GM12873 (cell line): ENCODE measurements around the gene CGN.

Source experiments
- CTCF ChIP-seq: IDR thresholded peaks from 2 replicates; pipeline ENCODE4 v1.5.1; 2012; ENCODE audit warnings: low read depth, mild to moderate bottlenecking, moderate library complexity, low read length, control low read depth; ENCODE audit not compliant: insufficient read depth; ENCODE audit errors: missing control alignments

Gene CGN

GRCh38 chr1:151577173-151577572 lies 66.0 kb downstream of the CGN start:
- no peak for TF ChIP-seq CTCF

DNA sequence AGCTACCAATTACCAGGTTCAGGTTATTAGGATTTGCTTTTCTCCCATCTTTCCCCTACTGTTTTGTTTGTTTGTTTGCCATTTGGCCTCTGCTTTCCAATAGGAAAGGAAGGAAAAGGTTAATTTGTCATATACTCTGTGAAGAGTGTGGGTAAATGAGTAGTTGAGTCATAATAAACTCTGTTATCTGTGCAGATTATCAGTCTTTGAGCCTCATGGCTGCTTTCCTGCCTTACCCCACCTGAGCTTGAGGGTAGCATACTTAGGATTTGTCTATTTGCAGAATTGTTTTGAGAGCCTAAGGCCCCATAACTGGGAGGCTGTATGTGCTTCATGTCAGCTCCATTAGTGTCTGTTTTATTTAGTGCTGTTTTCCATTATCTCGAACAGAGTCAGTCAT lies 67.8 kb downstream of the CGN start:
- TF ChIP-seq CTCF = no peak

DNA sequence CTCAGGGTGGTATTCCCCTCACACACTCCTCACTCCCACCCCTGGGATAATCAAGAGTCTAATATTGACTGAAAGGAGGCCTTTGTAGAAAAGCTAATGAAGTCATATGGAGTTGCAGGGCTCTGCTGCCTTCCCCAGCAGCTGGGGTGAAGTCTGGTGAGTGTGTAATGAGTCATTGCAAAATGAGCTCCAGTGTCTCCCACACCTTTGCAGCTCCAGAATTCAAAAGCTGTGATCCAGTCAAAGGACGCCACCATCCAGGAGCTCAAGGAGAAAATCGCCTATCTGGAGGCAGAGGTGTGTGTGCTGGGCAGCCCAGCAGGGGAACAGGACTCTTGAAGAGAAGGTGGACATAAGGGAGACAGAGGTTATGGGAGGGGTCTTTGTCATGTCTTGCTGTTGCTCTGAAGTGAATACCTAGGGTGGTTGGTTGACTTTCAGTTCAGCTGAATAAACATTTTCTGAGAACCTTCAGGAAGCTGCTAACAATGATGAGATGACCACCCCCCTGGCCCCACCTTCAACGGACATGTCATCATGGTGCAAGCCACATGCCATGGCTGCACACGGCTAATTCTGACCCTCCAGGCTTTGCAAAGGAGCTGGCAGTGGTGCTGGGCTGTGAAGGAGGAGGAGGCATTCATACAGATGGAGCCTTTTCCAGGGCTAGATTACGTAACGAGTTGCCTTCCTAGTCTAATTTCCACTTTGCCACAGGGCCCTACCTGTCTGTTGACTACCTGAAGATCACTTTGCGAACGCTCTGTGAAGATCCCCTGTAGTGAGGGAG lies 68.4 kb downstream of the CGN start:
- TF ChIP-seq CTCF = no peak

DNA sequence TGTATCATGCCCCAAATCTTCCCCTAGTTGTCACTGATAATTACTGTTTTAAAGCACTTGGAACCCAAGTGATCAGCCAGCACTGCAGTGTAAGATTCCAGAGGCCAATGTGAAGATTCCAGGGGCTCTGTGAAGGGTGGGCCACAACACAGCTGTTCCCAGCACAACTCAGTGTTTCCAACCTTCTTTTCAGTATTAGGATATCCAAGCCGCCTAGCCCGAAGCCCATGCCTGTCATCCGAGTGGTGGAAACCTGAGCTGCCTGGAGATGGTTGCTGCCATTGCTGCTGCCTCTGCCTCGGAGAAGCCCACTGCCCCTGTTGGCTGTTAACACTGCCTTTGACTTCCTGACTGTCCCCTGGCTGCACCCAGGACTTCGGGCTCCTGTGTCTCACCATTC lies 70.3 kb downstream of the CGN start:
- no peak for TF ChIP-seq CTCF

DNA sequence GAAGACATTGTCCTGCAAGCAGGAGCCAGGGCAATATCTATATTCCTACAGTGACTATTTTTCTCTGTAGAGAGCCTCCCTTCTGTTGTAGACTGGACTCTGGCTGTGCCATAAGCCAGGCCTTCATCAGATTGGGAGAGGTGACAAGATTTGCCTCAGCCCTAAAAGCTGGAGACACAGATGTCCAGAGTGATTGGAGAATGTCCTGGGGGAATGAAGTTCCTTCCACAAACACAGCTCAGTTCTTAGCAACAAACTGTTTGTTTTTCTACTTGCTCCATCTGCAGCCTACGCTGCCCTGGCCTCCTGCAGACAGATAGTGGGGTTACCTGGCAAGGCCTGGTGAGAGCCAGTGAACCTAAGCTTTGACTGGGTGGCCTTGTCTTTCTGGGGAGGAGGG lies 70.7 kb downstream of the CGN start:
- no peak for TF ChIP-seq CTCF

GRCh38 chr1:151583796-151584195 lies 72.6 kb downstream of the CGN start:
- no peak for TF ChIP-seq CTCF

- TF ChIP-seq CTCF = no peak
Measured at GRCh38 chr1:151584278-151584677, 73.1 kb downstream of the CGN start.
